Activated CD4-positive, alpha-beta T cell treated with anti-CD3 and anti-CD28 coated beads, Interleukin-2, amount 50 U/mL, for 1 hour (primary cell): ENCODE data around the gene RPL38.

Experiments used
- DNase-seq: peaks from one replicate; pipeline ENCODE4 v3.0.0-alpha.2; 2020

Gene RPL38

DNA sequence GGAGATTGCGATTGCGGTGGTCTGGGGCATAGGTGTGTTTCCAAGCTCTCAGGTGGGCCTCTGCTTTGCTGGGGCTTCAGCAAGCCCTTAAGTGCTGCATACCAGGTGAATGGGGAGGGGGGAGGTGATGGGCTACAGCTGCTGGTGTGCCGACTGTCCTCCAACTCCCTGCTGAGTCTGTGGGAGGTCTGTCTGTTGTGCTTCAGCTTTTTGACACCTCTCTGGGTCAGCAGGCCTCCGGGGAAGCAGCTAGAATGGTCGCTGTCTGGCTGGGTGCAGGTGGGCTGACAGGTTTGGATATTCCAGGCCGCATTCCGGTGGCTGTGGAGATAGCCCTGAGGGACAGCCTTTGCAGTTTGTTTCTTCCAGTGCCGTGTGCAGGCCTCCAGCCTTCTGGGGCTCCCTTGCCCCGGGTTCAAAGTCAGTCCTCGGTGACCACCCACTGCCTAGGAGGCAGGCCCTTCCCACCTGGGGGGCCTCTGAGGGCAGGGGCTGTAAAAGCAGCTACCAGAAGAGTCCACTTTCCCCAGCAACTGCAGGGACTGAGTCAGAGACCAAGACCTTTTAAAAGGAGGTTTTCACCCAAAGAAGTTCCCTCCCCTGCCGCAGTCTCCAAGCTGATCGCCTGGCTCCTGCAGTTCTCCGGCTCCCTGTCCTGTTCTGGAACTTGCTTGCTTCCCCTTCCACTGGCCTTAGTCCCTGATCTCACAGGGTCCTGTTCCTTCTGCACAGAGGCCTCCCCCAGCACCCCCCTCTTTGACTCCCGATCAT is 7.8 kb downstream of the RPL38 start:
- DNase-seq = no peak

DNA sequence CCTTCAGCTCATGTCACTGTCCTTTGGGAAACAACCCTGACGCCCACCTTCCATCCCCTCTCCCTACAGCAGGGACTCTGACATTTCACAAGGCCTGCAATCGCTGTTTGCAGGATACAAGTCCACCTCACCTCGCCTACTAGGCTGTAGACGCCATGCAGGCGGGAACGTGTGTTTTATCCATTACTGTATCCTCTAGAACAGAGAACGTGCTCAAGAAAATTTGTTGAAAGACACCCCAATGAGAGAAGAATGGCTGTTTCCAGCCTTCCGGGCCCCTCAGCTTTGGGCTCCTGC is 8.4 kb downstream of the RPL38 start:
- no peak for DNase-seq

DNA sequence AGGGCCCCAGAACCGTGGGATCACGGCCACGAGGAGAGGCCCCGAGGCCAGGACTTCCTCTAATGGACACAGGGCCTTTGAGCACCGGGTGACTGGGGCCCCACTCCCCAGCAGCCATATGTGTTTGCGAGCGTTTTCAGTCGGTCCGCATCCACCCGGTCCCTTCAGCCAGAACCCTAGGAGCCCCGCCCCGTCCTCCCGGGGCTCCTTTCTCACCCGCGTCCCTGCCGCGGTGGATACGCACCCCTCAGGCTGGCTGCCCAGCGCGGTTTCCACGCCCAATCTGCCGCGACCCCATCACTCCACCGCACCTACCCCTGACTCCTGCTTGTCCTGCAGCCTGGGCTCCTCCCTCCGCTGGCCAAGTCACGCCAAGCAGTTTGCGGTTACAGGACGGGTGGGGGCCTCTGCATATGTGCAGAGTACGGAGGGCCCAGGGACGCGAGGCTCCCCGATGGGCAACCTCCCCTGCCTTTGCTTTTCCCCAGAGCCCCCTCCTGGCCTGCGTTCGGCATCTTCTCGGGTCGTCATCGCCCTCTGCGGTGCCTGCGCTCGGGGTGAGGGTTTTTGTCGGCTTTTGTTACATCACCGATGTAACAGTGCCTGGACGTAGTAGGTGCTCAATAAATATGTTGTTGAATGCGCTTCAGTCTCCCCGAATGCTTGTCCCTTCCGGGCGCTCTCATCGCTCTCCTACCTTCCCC is 8.9 kb downstream of the RPL38 start:
- peak; percentile 10 for DNase-seq

DNA sequence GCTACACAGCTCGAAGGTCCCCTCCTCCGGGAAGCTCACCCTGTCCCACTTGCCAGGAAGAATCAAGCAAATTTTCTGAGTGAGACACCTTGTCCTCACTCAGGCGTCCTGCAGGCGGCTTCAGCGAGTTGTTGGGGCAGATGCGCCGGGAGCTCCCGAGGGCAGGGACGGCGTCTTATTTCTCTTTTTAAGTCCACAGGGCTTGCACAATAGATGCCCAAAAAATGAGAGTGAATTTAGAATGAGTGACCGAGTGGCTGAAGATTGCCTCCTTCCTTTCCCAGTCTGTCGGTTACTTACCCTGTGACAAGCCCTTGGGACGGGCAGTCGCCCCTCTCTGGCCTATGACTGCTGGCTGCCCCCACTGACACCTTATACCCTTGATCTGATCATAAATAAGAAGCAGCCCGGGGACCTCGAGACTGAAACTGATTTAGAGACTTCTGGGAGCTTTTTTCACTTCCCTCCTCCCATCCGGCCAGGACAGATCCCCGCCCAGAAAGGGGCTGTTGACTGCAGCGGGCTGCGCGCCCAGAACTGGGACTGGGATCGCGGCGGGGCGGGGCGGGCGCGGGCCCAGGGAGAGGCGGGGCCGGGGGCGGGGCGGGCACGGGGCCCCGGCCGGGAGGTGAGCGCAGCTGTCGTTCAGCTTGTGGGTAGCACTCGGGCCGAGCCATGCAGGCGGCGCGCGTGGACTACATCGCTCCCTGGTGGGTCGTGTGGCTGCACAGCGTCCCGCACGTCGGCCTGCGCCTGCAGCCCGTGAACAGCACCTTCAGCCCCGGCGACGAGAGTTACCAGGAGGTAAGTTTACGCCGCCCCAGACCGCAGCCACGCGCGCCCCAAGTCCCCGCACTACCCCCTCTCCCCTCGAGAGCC is 9.7 kb downstream of the RPL38 start, which contains the start of gene TTYH2:
Gene TTYH2 (plus strand): TSS at position 659 of the 879 bp plus-strand sequence. CDS start 17 bp downstream, at position 676.
- peak; percentile 64 for DNase-seq

DNA sequence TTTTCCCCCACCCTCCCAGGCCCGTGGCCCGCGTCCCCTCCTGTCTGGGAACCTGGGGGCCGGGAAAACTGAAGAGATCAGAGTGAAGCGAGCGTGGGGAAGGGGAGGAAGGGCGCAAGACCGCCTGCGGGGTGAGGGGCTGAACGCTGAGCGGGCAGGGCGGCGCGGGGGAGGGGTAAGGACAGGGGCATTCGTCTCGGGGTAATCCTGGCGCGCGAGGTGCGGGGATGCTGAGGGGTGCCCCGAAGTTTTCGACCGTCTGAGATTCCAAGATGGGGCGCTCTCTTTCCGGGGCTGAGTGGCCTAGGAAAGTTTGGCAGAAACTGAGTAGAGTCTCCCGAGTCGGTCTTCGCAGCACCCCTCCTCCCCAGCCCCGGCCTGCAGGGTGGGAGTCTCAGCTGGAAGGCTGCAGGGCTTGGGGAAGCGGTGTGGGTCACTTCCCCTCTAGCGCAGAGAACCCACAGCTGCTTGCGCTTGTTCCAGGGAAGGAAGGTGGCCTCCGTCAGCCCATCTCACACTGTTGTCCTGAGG is 10.4 kb downstream of the RPL38 start:
- DNase-seq = peak; percentile 7

DNA sequence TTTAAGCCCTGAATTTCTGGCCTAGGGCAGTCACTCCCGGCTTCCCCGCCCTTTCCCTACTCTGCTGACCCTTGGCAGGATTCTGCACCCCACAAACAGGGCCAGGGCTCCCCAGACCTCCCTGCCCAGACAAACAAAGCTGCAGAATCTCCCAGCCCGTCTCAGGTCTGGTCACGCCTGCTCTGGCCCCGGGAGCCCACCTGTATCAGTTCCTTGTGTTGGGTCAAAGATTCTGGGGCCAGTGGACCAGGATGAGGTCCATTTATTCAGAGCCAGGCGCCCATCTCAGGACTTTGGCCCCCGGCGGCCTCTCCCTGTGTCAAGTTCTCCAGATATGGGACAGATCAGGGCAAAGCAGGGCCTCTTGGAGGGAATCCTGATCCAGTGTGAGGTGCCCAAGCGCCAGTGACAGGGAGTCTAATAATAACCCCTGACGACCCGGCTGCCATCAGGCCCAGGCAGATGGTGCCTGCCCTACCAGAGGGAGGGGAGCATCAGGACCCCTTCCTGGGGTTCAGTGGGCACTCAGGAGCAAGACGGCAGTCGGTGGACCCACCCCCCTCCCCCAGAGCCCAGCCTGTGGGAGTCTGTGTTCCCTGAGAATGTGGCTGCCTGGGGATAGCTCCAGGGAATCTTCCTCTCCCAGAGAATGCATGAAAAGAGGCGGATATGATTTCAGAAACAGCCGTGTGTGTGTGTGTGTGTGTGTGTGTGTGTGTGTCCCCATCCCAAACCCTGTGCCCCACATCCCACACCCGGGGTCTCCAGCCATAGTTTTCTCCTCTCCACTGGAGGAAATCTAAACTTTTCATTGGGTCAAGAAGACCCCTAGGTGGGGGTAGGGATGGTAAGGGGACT is 11.2 kb downstream of the RPL38 start:
- DNase-seq = no peak

DNA sequence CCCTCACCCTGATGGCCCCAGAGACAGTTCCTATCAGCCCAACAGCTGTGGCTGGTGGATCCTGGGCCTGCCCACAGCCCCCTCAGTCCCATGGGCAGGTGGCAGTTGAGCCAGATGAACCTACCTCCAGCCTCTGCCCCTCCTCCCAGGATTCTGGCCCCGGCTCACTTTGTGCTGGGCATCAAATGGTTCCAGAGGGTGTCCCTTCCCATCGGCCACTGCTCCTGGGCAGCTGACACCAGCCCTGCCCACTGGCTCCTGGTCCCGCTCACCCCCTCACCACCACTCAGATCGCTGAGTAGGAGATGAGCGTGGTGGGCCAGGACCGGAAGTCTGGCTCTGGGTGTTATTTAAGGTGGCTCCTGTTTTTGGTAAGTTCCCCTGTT is 11.9 kb downstream of the RPL38 start:
- no peak for DNase-seq

DNA sequence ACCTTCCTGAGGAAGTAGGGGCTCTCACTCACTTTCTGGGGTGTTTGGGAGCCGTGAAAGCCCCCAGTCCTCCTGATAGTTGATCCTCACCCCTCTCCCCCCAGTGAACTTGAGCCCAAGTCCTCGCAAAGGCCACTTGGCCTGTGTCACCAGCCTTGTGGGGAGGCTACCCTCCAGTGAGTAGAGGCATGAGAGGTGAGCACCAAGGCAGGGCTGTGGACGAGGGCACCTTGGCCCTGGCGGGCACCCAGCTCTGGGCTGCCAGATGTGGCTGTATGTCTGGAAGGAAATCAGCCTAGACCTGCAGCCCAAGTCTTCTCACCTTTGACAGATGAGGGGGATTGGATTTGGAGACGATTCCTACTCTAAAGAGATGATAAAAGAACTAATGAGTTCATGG is 13.0 kb downstream of the RPL38 start:
- DNase-seq = no peak

DNA sequence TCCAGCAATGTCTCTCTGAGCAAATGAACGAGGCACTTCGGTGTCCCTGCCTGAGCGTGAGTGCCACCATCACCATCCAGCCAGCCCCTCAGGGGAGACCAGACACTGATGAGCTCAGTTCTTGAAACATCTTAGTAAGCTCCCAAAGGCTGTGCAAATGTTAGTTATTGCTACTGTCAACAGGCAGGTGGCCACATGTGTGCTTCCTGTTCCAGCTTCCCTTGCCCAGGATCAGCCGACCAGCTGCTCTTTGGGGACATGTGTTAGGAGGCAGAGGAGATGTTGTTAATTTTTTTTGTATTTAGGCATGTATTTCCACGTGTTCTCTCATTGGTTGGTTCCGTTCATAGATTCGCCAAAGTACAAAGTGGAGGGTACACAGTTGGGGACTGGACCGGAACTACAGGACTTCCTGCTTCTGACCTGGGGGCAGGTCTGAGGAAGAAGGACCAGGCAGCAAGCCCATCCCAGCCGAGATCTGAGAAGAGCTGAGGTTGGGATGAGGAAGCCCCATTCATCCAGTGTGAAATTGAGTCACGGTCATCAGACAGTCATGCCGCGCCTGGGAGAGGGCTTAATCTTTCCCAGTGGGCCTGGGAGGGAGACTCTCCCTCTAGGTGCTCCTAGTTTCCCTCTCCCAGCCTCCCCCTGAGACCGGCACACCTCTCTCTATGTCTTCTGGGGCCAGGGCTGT is 13.7 kb downstream of the RPL38 start:
- DNase-seq = no peak

DNA sequence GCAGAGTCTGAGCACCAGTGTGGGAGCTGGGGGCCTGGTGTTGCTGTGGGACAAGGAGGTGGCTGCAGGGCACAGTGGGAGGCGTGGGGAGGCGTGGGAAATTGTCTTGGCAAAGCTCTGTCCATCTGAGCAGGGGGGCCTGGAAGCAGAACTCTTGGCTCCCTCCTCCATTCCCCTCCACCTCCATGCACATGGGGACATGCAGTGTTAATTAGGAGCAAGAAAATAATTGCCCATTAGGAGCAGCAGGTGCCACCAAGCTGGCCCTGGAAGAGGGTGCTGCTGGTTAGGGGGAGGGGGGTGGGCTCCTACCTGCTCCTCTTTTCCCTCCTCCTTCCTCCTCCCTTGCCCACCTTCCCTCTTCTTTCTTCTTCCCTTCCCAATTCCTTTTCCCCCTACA is 14.4 kb downstream of the RPL38 start:
- no peak for DNase-seq

DNA sequence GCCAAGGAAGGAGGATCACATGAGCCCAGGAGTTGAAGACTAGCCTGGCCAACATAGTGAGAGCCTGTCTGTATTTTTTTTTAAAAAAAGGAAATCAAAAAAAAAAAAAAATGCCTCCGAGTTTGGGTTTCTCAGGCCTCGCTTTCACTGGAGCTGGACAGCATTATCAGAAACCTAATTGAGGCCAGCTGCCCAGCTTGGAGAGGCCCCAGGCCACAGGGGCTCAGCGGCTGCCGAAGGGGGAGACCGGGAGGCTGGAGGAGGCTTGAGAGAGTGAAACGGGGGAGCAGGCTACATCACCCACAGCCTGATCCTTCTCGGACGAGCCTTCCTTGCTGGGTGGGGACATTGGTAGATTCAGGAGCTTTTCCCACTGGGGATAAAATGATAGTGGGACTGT is 15.0 kb downstream of the RPL38 start:
- no peak for DNase-seq

DNA sequence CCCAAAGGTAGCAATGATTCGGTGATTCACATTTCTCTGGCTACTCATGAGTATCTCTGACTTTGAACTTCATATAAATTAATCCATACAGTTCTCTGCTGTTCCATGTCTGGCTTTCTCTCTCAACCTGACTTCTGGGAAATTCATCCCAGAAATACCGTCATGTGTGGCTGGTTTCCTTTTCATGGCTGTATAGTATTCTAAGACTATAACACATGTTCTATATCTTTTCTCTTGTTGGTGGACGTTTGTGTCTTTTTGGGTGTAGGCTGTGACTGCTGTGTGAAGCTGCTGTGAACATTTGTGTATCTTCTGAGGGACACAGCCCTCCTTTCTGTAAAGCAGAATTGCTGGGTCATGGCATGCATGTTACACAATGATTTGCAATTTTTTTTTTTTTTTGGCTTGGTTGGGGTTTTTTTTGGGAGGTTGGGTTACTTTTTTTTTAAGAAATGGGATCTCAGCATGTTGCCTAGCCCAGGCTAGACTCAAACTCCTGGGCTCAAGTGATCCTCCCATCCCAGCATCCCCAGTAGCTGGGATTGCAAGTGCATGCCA is 16.2 kb downstream of the RPL38 start:
- DNase-seq = no peak

DNA sequence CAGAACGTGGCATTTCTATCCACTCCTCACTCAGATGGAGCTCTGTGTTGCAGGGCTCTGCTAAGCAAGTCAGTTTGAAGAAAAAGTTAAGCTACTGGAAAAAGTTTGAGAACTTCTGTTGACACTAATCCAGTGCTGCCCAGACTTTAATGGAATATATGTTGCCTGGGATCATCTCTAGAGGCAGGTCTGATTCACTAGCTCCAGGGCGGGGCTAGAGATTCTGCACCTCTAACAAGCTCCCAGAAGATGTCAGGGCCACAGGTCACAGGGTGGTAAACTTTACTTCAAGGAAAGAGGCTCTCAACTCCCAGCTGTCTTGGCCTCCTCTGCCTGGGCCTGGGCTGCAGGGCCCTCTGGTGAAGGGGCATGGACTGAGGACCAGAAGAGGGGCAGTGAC is 16.7 kb downstream of the RPL38 start:
- DNase-seq = no peak

DNA sequence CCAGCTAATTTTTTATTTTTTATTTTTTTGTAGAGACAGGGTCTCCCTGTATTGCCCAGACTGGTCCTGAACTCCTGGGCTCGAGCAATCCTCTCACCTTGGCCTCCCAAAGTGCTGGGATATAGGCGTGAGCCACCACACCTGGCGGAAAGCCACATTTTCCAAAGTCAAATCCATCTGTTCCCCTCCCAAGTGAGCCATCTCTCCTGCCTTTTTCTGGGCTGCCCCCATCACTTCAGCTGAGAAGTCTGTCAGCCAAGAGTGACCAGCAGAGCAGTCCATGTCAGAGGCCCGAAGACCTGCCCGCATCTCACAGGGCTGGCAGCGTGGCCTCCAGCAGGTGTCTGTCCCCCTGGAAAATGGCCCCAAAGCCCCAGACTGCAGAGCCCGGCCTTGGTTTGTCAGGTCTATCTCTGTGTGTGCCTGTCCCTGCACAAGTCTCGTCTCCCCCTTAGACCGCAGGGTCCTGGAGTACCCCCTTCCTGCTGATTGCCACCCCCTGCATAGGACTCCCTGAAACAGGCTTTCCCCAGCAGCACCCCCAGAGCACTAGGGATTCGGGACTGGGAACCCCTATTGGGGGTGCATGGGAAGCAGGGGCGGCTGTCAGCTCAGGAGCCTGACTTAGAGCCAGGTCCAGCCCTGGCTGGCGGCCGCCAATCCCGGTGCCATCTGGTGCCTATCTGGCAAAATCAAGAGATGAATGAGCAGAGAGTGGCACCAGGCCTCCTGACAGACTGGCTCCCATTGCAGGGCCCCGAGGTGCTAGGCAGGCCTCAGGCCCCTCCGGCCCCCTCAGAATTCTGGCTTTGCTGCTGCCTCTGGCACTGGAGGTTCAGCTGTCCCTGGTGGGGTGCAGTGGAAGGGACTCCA is 17.7 kb downstream of the RPL38 start:
- no peak for DNase-seq

DNA sequence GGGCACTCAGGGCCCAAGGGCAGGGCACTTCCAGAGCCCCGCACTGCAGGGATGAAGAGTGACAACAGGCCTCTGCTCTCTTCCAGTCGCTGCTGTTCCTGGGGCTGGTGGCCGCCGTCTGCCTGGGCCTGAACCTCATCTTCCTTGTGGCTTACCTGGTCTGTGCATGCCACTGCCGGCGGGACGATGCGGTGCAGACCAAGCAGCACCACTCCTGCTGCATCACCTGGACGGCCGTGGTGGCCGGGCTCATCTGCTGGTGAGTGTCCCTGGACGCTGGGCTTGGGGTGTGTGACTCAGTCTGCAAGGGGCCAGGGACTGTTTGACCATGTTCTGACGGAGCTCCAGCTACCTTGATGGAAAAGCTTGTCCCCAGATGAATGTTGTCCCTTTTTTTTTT is 18.9 kb downstream of the RPL38 start:
- no peak for DNase-seq

DNA sequence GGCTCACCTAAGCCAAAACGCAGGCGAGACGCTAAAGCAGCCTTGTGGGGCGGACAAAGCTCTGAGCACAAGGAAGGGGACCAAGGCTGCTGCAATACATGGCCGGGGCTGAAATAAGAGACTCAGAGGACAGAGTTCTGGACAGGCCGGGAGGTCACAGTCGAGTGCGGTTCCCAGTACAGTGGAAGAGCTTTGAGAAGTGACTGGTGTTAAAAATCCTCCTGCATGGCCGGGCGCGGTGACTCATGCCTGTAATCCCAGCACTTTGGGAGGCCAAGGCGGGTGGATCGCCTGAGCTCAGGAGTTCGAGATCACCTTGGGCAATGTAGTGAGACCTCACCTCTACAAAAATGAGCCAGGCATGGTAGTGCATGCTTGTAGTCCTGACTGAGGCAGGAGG is 20.4 kb downstream of the RPL38 start:
- DNase-seq = no peak

DNA sequence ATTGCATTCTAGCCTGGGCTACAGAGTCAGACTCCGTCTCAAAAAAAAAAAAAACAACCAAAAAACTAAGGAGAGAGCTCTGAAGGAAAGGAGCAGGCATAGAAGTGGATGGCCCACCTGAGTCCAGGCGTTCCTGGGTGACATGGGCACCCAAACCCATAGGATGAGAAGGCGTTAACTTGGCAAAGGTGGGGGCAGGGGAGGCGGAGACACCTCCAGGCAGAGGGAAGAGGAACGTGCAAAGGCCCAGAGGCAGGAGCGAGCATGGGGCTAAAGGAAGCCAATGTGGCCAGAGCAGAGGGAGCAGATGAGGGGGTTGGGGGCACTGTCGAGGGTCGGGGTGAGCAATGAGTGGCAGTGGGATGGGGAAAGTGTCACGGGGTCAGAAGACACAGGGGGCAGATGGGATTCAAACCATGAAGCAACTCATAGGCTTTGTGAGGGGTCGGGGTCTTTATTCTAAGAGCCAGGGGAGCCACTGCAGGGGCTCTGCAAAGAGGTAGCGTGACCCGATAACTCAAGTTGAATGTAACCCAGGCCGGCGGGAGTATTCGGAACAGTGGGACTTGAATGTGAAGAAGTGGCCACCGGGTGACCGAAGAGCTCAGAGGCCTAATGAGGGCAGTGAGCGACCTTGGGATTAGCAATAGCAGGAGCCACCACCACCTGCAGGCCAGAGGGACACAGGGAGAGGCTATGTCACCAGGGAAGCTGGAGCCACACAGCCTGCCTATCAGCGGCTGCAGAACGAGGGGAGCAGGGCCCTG is 21.7 kb downstream of the RPL38 start:
- no peak for DNase-seq

DNA sequence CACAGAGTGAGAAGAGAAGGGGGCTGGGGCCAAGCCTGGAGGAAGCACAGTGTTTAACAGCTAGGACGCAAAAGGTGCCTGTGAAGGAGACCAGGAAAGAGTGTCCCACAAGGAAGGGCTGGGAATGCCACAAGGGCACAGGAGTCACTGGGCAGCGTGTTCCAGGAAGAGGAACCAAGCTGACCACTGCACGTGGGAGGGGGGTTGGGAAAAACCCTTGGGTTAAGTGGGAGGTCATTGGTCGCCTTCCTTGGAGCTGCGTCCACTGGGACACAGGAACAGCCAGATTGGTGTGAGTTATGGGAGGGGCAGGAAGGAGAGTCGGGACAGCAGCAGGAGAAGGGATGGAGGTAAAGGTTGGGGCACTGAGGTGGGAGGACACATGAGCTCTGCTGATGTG is 22.8 kb downstream of the RPL38 start:
- DNase-seq = no peak

DNA sequence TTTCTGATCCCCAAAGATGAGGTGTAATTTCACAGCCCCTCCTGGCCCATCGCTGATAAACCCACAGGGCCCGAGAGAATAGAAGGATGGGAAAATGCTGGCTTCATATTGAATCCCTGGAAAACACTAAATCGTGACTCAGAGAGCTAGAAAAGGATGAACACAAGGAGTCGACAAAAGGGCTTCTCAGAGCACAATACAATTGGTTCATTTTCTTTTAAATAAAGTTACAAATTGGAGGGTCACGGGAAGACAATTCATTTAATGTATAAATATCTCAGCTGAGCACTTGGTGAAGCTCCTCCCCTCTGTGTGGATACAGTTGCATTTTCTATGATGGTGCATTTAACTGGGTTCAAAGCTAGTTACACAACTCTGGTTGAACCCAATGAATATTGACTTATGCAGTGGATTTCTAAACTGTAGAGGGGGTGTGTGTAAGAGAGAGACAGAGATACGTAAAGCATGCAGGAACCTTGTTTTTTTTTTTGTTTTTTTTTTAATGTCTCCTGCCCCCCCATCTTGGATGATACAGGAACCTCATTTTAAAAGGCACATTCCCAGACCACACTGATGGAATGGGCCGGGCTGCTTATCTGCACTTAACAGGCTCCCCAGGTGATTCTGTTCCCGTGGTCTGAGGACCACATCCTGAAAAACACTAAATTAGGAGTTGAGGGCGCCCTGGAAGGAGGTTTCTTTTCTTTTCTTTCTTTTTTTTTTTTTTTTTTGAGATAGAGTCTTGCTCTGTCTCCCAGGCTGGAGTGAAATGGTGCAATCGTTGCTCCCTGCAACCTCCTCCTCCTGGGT is 24.0 kb downstream of the RPL38 start:
- DNase-seq = no peak
